ENCODE results near the gene WDR82.

DNA sequence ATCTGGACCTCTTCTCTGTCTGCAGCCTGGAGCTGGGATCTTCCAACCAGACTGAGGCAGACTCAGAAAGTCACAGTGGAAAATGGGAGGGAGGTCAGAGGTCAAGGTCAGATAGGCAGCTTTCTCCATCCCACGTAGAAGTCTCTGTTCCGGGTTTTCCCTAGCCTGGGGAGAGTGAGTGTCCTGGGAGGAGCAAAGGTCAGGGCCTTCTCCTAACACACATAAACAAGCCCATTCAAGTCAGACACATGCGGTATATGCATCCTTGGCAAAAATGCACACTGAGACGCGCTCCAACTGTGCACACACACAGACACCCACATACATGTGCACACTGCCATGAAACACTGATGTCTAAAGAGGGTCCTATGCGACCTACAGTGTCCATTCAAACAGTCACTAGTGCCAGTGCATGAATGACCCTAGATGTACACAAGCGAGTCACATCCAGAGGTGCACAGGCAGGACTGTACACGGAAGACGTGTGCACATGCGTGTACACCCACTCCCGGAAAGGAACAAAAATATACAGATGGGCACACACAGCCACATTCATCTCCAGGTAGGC, 40.2 kb downstream of the WDR82 start:
- TF ChIP-seq, protein P1, sequence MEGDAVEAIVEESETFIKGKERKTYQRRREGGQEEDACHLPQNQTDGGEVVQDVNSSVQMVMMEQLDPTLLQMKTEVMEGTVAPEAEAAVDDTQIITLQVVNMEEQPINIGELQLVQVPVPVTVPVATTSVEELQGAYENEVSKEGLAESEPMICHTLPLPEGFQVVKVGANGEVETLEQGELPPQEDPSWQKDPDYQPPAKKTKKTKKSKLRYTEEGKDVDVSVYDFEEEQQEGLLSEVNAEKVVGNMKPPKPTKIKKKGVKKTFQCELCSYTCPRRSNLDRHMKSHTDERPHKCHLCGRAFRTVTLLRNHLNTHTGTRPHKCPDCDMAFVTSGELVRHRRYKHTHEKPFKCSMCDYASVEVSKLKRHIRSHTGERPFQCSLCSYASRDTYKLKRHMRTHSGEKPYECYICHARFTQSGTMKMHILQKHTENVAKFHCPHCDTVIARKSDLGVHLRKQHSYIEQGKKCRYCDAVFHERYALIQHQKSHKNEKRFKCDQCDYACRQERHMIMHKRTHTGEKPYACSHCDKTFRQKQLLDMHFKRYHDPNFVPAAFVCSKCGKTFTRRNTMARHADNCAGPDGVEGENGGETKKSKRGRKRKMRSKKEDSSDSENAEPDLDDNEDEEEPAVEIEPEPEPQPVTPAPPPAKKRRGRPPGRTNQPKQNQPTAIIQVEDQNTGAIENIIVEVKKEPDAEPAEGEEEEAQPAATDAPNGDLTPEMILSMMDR (IDR thresholded peaks at IDR 0.05), result no peak
- no peak for TF ChIP-seq ZFX (IDR thresholded peaks at IDR 0.05; ENCODE audit: borderline replicate concordance)

Measured in 22Rv1 (cell line).